H1 (cell line): ENCODE results near the gene EMP2. TPM values are rescaled to one million over a fixed set of nuclear protein-coding genes. Genes with fewer than 3 reads are reported as not detected.

Source experiments
- CTCF ChIA-PET: fragments of 300-600 bp; sonication (Branson Sonifier 250); formaldehyde crosslinking; loops from one replicate; lab custom pipeline; 2021; ENCODE audit not compliant: partially characterized antibody; lab: Charles Lee
- POLR2A ChIA-PET: fragments of 300-600 bp; sonication (Branson Sonifier 250); formaldehyde crosslinking; loops from one replicate; lab custom pipeline; 2021; ENCODE audit warnings: inconsistent platforms; ENCODE audit not compliant: partially characterized antibody; lab: Charles Lee
- DNase-seq, 2 experiments: peaks; one replicate each; pipeline versions ENCODE4 v3.0.0 to v3.0.0-alpha.2; 2010 to 2022; ENCODE audit warnings: low spot score in 2 of 2, low read depth in 1 of 2, mixed read lengths in 1 of 2
- FAIRE-seq: peaks from 2 replicates; lab custom pipeline; 2011; peaks lifted over from hg19 to GRCh38; lab: Jason Lieb, UNC
- H2AFZ ChIP-seq: 2 replicates; pipeline ENCODE4 v1.8.1; 2012; ENCODE audit warnings: low read length, inconsistent platforms
- H2AK5ac ChIP-seq: 2 replicates; pipeline ENCODE4 v1.6.1; 2013; ENCODE audit warnings: low read depth, low read length
- H2BK120ac ChIP-seq: replicated peaks from 2 replicates; pipeline ENCODE3; 2013; ENCODE audit warnings: low read depth, low read length, inconsistent platforms
- H2BK12ac ChIP-seq: 2 replicates; pipeline ENCODE4 v1.6.1; 2013; ENCODE audit warnings: low read depth, low read length
- H2BK15ac ChIP-seq: 2 replicates; pipeline ENCODE4 v1.6.1; 2013; ENCODE audit warnings: low read length
- H2BK20ac ChIP-seq: 2 replicates; pipeline ENCODE4 v1.6.1; 2013; ENCODE audit warnings: low read length
- H2BK5ac ChIP-seq: 2 replicates; pipeline ENCODE4 v1.6.1; 2013; ENCODE audit warnings: low read depth, low read length
- H3K14ac ChIP-seq: 2 replicates; pipeline ENCODE4 v1.6.1; 2013; ENCODE audit warnings: inconsistent platforms; ENCODE audit not compliant: insufficient read length
- H3K18ac ChIP-seq: 2 replicates; pipeline ENCODE4 v1.6.1; 2013; ENCODE audit warnings: low read length; ENCODE audit errors: extremely low read depth
- H3K23ac ChIP-seq: 2 replicates; pipeline ENCODE4 v1.6.1; 2013; ENCODE audit warnings: inconsistent platforms; ENCODE audit not compliant: insufficient read length
- H3K23me2 ChIP-seq: 2 replicates; pipeline ENCODE4 v1.6.1; 2013; ENCODE audit warnings: low read depth, low read length
- H3K27ac ChIP-seq: 2 replicates; pipeline ENCODE4 v1.6.1; 2011; ENCODE audit warnings: low read depth, low read length, inconsistent platforms
- H3K27me3 ChIP-seq, 4 experiments: replicated peaks in 1 of 4; 1 replicate in 1 of 4; 2 replicates in 3 of 4; pipeline versions ENCODE4 v1.6.1 to v1.8.1; 2011 to 2013; ENCODE audit warnings: low read length in 3 of 4, mild to moderate bottlenecking in 3 of 4, inconsistent platforms in 2 of 4, mixed read lengths in 2 of 4, moderate library complexity in 1 of 4; ENCODE audit not compliant: control insufficient read depth in 3 of 4, insufficient read depth in 3 of 4; ENCODE audit errors: extremely low read depth in 1 of 4
- H3K36me3 ChIP-seq, 4 experiments: 2 replicates each; pipeline versions ENCODE4 v1.6.1 to v1.8.1; 2011 to 2013; ENCODE audit warnings: mild to moderate bottlenecking in 4 of 4, low read length in 3 of 4, moderate library complexity in 2 of 4, control low read depth in 1 of 4, inconsistent platforms in 1 of 4; ENCODE audit not compliant: insufficient read depth in 4 of 4, control insufficient read depth in 2 of 4
- H3K4ac ChIP-seq: replicated peaks from 2 replicates; pipeline ENCODE3; 2013; ENCODE audit warnings: low read length, low read depth, mixed read lengths, inconsistent platforms; ENCODE audit not compliant: insufficient read length
- H3K4me1 ChIP-seq, 4 experiments: replicated peaks in 1 of 4; 1 replicate in 1 of 4; 2 replicates in 3 of 4; pipeline versions ENCODE4 v1.6.1 to v1.8.1; 2011 to 2013; ENCODE audit warnings: low read length in 3 of 4, inconsistent platforms in 2 of 4, mixed read lengths in 1 of 4; ENCODE audit not compliant: insufficient read depth in 4 of 4, control insufficient read depth in 3 of 4
- H3K4me2 ChIP-seq, 2 experiments: 2 replicates each; pipeline versions ENCODE4 v1.6.1 to v1.8.1; 2011 to 2013; ENCODE audit warnings: low read depth in 2 of 2, low read length in 2 of 2, control low read depth in 1 of 2, inconsistent platforms in 1 of 2, mild to moderate bottlenecking in 1 of 2; ENCODE audit not compliant: insufficient read depth in 1 of 2
- H3K4me3 ChIP-seq, 4 experiments: fragments of 200-600, 300-600 bp in 1 of 4; sonication (generic), shearing (Covaris generic), sonication (Bioruptor Twin) in 1 of 4; 2 replicates each; pipeline versions ENCODE4 v1.5.1 to v1.8.1; 2011 to 2016; ENCODE audit warnings: low read length in 4 of 4, low read depth in 3 of 4, control low read depth in 2 of 4, inconsistent platforms in 2 of 4, mild to moderate bottlenecking in 2 of 4, mixed read lengths in 1 of 4, moderate library complexity in 1 of 4; ENCODE audit not compliant: insufficient read depth in 2 of 4; ENCODE audit errors: extremely low read depth in 1 of 4
- H3K56ac ChIP-seq: replicated peaks from 2 replicates; pipeline ENCODE3; 2013; ENCODE audit warnings: low read depth, mild to moderate bottlenecking, mixed read lengths, low read length, inconsistent platforms; ENCODE audit not compliant: insufficient read length
- H3K79me1 ChIP-seq: 2 replicates; pipeline ENCODE4 v1.6.1; 2013; ENCODE audit warnings: low read depth, low read length, control low read depth
- H3K79me2 ChIP-seq, 2 experiments: 2 replicates each; pipeline versions ENCODE4 v1.6.1 to v1.8.1; 2012 to 2013; ENCODE audit warnings: low read length in 2 of 2, mild to moderate bottlenecking in 2 of 2, inconsistent platforms in 1 of 2; ENCODE audit not compliant: insufficient read depth in 2 of 2, control insufficient read depth in 1 of 2
- H3K9ac ChIP-seq, 4 experiments: replicated peaks in 1 of 4; 1 replicate in 1 of 4; 2 replicates in 3 of 4; pipeline versions ENCODE4 v1.6.1 to v1.8.1; 2011 to 2013; ENCODE audit warnings: low read depth in 3 of 4, low read length in 3 of 4, control low read depth in 2 of 4, mild to moderate bottlenecking in 2 of 4, moderate library complexity in 2 of 4, inconsistent platforms in 1 of 4; ENCODE audit errors: extremely low read depth in 1 of 4
- H3K9me3 ChIP-seq, 2 experiments: 2 replicates each; pipeline versions ENCODE4 v1.6.1 to v1.8.1; 2012 to 2013; ENCODE audit warnings: mild to moderate bottlenecking in 2 of 2, moderate library complexity in 2 of 2, control low read depth in 1 of 2, inconsistent platforms in 1 of 2, low read depth in 1 of 2, low read length in 1 of 2, mixed read lengths in 1 of 2; ENCODE audit not compliant: insufficient read depth in 2 of 2
- H4K20me1 ChIP-seq, 2 experiments: replicated peaks in 1 of 2; 2 replicates each; pipeline versions ENCODE3 to v1.8.1; 2011 to 2013; ENCODE audit warnings: inconsistent platforms in 2 of 2, low read length in 2 of 2, mild to moderate bottlenecking in 1 of 2; ENCODE audit not compliant: insufficient read depth in 2 of 2, control insufficient read depth in 1 of 2
- H4K5ac ChIP-seq: 2 replicates; pipeline ENCODE4 v1.6.1; 2013; ENCODE audit warnings: low read length, low read depth, mixed read lengths, inconsistent platforms; ENCODE audit not compliant: insufficient read length
- H4K8ac ChIP-seq: 2 replicates; pipeline ENCODE4 v1.8.0; 2013; ENCODE audit warnings: mild to moderate bottlenecking, moderate library complexity, low read length, inconsistent platforms; ENCODE audit not compliant: insufficient read depth; ENCODE audit errors: extremely low read depth
- H4K91ac ChIP-seq: replicated peaks from 2 replicates; pipeline ENCODE3; 2013; ENCODE audit warnings: low read length, mixed read lengths, inconsistent platforms; ENCODE audit not compliant: insufficient read length
- ASH2L ChIP-seq: fragments of 200-600, 300-600 bp; sonication (generic); IDR thresholded peaks from one replicate; pipeline ENCODE4 v1.7.1; 2017; ENCODE audit warnings: low read length
- EZH2 ChIP-seq: fragments of 200-600 bp; sonication (generic); IDR thresholded peaks from 2 replicates; pipeline ENCODE4 v1.7.1; 2012; ENCODE audit warnings: low read depth, mild to moderate bottlenecking, moderate library complexity, low read length, inconsistent platforms; ENCODE audit not compliant: severe bottlenecking
- HDAC6 ChIP-seq: IDR thresholded peaks from one replicate; pipeline ENCODE4 v1.7.1; 2012; ENCODE audit warnings: low read depth, mild to moderate bottlenecking, inconsistent platforms, low read length, moderate library complexity
- JUN ChIP-seq: IDR thresholded peaks from 2 replicates; pipeline ENCODE4 v1.6.1; 2011; ENCODE audit warnings: low read depth, mild to moderate bottlenecking, improper control_type of control experiment, low read length
- JUND ChIP-seq: IDR thresholded peaks from 2 replicates; pipeline ENCODE4 v1.6.1; 2011; ENCODE audit warnings: mild to moderate bottlenecking, improper control_type of control experiment, low read length
- KDM4A ChIP-seq: IDR thresholded peaks from one replicate; pipeline ENCODE4 v1.7.1; 2012; ENCODE audit warnings: low read depth, mild to moderate bottlenecking, moderate library complexity, low read length, inconsistent platforms; ENCODE audit not compliant: severe bottlenecking
- KDM5A ChIP-seq: fragments of 200-600 bp; IDR thresholded peaks from 2 replicates; pipeline ENCODE4 v1.7.1; 2012; ENCODE audit warnings: mild to moderate bottlenecking, low read length, inconsistent platforms, mixed read lengths
- PHF8 ChIP-seq: fragments of 200-600 bp; sonication (generic); conservative IDR thresholded peaks from 2 replicates; pipeline ENCODE4 v1.7.1; 2012; ENCODE audit warnings: low read depth, mild to moderate bottlenecking, inconsistent platforms, low read length, moderate library complexity
- RFX5 ChIP-seq: IDR thresholded peaks from 2 replicates; pipeline ENCODE4 v1.6.1; 2011; ENCODE audit warnings: low read depth, low read length, improper control_type of control experiment, borderline replicate concordance
- RNF2 ChIP-seq: fragments of 200-900, 300-1000 bp; sonication (generic); IDR thresholded peaks from 2 replicates; pipeline ENCODE4 v1.7.1; 2016; ENCODE audit warnings: borderline replicate concordance, low read depth, mild to moderate bottlenecking, antibody characterized with exemption, low read length; ENCODE audit not compliant: poor library complexity, severe bottlenecking; ENCODE audit errors: missing control alignments
- RXRA ChIP-seq: IDR thresholded peaks from 2 replicates; pipeline ENCODE4 v1.6.1; 2011; ENCODE audit warnings: low read depth, mild to moderate bottlenecking, low read length, moderate library complexity; ENCODE audit not compliant: insufficient read depth
- TAF1 ChIP-seq: IDR thresholded peaks from 2 replicates; pipeline ENCODE4 v1.6.1; 2011; ENCODE audit warnings: mild to moderate bottlenecking, low read depth, low read length
- YY1 ChIP-seq: IDR thresholded peaks from 2 replicates; pipeline ENCODE4 v1.6.1; 2011; ENCODE audit warnings: low read depth, mild to moderate bottlenecking, low read length
- WGBS, 2 experiments: shearing (Covaris generic) in 1 of 2; methylation state at CpG; one replicate each; pipeline versions ENCODE4 v1.1.6 to v1.1.7; 2013 to 2015; ENCODE audit warnings: low lambda C conversion rate in 2 of 2, mixed read lengths in 2 of 2, inconsistent platforms in 1 of 2, low coverage in 1 of 2, missing lambda C conversion rate in 1 of 2; ENCODE audit not compliant: insufficient replicate concordance in 2 of 2, insufficient coverage in 1 of 2, insufficient read length in 1 of 2; ENCODE audit errors: extremely low coverage in 1 of 2, missing lambda C conversion rate in 1 of 2; 5-methylcytosine and 5-hydroxymethylcytosine counted together
- polyA plus RNA-seq, 7 experiments: library from polyadenylated mRNA; depleted of rRNA in 3 of 7; stranded (reverse) in 5 of 7; unstranded in 2 of 7; fragments of >200 nt in 5 of 7; fragments of 200-250 nt in 2 of 7; gene quantifications; 1 replicate in 5 of 7; 2 replicates in 1 of 7; 4 replicates in 1 of 7; pipeline versions ENCODE4 v1.2.1 to v1.2.3, GENCODE V29; 2011 to 2013; ENCODE audit warnings: missing spikeins in 2 of 7, mixed read lengths in 2 of 7
- total RNA-seq: library from RNA; stranded (reverse); fragmentation: NEBNext Ultra II Directional; extraction: Animal tissue kit (Norgen Biotek cat#: 25700); gene quantifications from 2 replicates; pipeline ENCODE4 v1.2.1, GENCODE V29; 2021

Gene EMP2
- total and polyA plus RNA-seq, 2 of the 8 experiments (the other 6 are each of a cell fraction or from before 2014, with no cell fraction given) = 22.6 to 23.3 TPM

DNA sequence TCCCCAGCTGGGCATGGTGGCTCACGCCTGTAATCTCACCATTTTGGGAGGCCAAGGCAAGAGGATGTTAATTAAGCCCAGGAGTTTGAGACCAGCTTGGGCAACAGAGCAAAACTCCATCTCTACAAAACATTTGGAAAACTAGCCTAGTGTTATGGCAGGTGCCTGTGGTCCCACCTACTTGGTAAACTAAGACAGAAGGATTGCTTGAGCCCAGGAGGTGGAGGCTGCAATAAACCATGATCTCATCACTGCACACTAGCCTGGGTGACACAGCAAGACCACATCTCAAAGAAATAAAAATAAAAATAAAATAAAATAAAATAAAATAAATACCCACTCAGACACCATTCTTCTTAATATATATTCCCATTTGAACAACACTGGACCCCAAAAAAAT lies 32.0 kb downstream of the EMP2 start:
- H3K27ac ChIP-seq = no peak overlapping the region
- H2BK20ac ChIP-seq = no peak overlapping the region
- no peak overlapping the region for H4K5ac ChIP-seq
- no peaks in the 10 kb centered on the region for H3K27me3 ChIP-seq
- H2BK12ac ChIP-seq = no peak overlapping the region
- H3K79me1 ChIP-seq = no peaks in the 10 kb centered on the region
- DNase-seq = no peak
- H4K20me1 ChIP-seq = no peaks in the 10 kb centered on the region
- H2BK5ac ChIP-seq = no peak overlapping the region
- no peak overlapping the region for H3K4ac ChIP-seq
- peaks cover 0 to 8% (median 3%) of the 10 kb centered on the region in 4 experiments; a peak in 3 of 8 replicates for H3K36me3 ChIP-seq
- H4K8ac ChIP-seq = no peak overlapping the region
- no peak overlapping the region for H3K18ac ChIP-seq
- WGBS, 2 experiments = 85% methylated on average over 1 of the region's 1 CpG; no CpG with 5 or more reads in 1 of the 2 experiments
- H3K23me2 ChIP-seq = no peaks in the 10 kb centered on the region
- no peak overlapping the region for H2BK120ac ChIP-seq
- H3K4me1 ChIP-seq = peaks cover 0 to 3% (median 0%) of the 10 kb centered on the region in 4 experiments; a peak in 2 of 7 replicates
- ChIA-PET POLR2A (no interaction called here), CTCF (interaction anchor here (0.6 to 1.1 kb wide), 2 partner anchors 27 to 189 kb away, joined by 4 to 5 read pairs; no protein-coding TSS in a partner anchor)
- no peak overlapping the region for H3K4me2 ChIP-seq
- no peak overlapping the region for H2BK15ac ChIP-seq
- no peak overlapping the region for H3K14ac ChIP-seq
- no peak overlapping the region for H4K91ac ChIP-seq
- TF ChIP-seq RFX5 = no peak
- TF ChIP-seq PHF8 = no peak
- TF ChIP-seq TAF1 = no peak
- TF ChIP-seq YY1 = no peak
- no peak for TF ChIP-seq KDM5A
- no peak for TF ChIP-seq JUND
- TF ChIP-seq JUN = no peak
- no peak for TF ChIP-seq HDAC6
- TF ChIP-seq RNF2 = no peak
- TF ChIP-seq EZH2 = no peak
- TF ChIP-seq RXRA = no peak
- TF ChIP-seq KDM4A = no peak
- no peak for TF ChIP-seq ASH2L
- no peak overlapping the region for H3K4me3 ChIP-seq
- peaks cover 7 to 11% of the 10 kb centered on the region in 2 experiments; a peak in 1 of 4 replicates for H3K9me3 ChIP-seq
- H3K79me2 ChIP-seq = no peaks in the 10 kb centered on the region
- no peak overlapping the region for H3K9ac ChIP-seq
- no peak overlapping the region for H2AK5ac ChIP-seq
- no peak overlapping the region for H3K23ac ChIP-seq
- H2AFZ ChIP-seq = no peak overlapping the region
- no peak overlapping the region for H3K56ac ChIP-seq
- no peak for FAIRE-seq
